Smooth muscle cell (in vitro differentiated cells): Measurements from ENCODE around the gene SLC13A2. TPM values are rescaled to one million over a fixed set of nuclear protein-coding genes. Genes with fewer than 3 reads are reported as not detected.

Source experiments
- DNase-seq: peaks from one replicate; lab custom pipeline; 2025; ENCODE audit not compliant: unreplicated experiment; lab: John Stamatoyannopoulos, UW
- H2AFZ ChIP-seq: fragments of 200-600 bp; sonication (generic); 2 replicates; pipeline ENCODE4 v1.6.0; 2016; ENCODE audit warnings: antibody characterized with exemption, low read depth, mild to moderate bottlenecking
- H3F3A ChIP-seq: fragments of 200-600 bp; sonication (generic); 2 replicates; pipeline ENCODE4 v1.6.0; 2017; ENCODE audit warnings: antibody characterized with exemption, low read depth
- H3K27ac ChIP-seq: fragments of 200-600 bp; sonication (generic); 2 replicates; pipeline ENCODE4 v1.5.1; 2016; ENCODE audit warnings: low read depth, mild to moderate bottlenecking
- H3K27me3 ChIP-seq: fragments of 200-600 bp; sonication (generic); 2 replicates; pipeline ENCODE4 v1.6.1; 2016; ENCODE audit warnings: low read depth, mild to moderate bottlenecking
- H3K36me3 ChIP-seq: fragments of 200-600 bp; sonication (generic); 2 replicates; pipeline ENCODE4 v1.5.1; 2016; ENCODE audit warnings: low read depth
- H3K4me1 ChIP-seq: fragments of 200-600 bp; sonication (generic); 2 replicates; pipeline ENCODE4 v1.5.1; 2016; ENCODE audit warnings: low read depth
- H3K4me2 ChIP-seq: fragments of 200-600 bp; sonication (generic); 2 replicates; pipeline ENCODE4 v1.6.0; 2016; ENCODE audit warnings: mild to moderate bottlenecking
- H3K4me3 ChIP-seq: fragments of 200-600 bp; sonication (generic); 2 replicates; pipeline ENCODE4 v1.5.1; 2016; ENCODE audit warnings: mild to moderate bottlenecking
- H3K79me2 ChIP-seq: fragments of 200-600 bp; sonication (generic); 2 replicates; pipeline ENCODE4 v1.6.0; 2016; ENCODE audit warnings: low read depth, mild to moderate bottlenecking
- H3K9ac ChIP-seq: fragments of 200-600 bp; sonication (generic); 2 replicates; pipeline ENCODE4 v1.6.0; 2016; ENCODE audit warnings: low read depth
- H3K9me3 ChIP-seq: fragments of 200-600 bp; sonication (generic); replicated peaks from 2 replicates; pipeline ENCODE4 v1.5.1; 2016; ENCODE audit warnings: low read depth
- H4K20me1 ChIP-seq: fragments of 200-600 bp; sonication (generic); 2 replicates; pipeline ENCODE4 v1.6.0; 2016; ENCODE audit warnings: low read depth
- whole genome bisulfite sequencing: methylation state at CpG from one replicate; pipeline ENCODE4 v1.1.7; 2016; ENCODE audit warnings: low lambda C conversion rate; 5-methylcytosine and 5-hydroxymethylcytosine counted together
- polyA plus RNA-seq: library from polyadenylated mRNA; unstranded; fragments of >200 nt; fragmentation: Nextera tagmentation; extraction: Ambion mirVana; gene quantifications from 2 replicates; pipeline ENCODE4 v1.2.1, GENCODE V29; 2016
- total RNA-seq: library from RNA; depleted of rRNA; stranded (reverse); fragments of >200 nt; gene quantifications from 2 replicates; pipeline ENCODE4 v1.2.3, GENCODE V29; 2014
- TF ChIP-seq, protein P1 (sequence below): fragments of 200-600 bp; sonication (generic); IDR thresholded peaks from 2 replicates; pipeline ENCODE4 v1.5.1; 2017; ENCODE audit warnings: borderline replicate concordance, mild to moderate bottlenecking, antibody characterized with exemption; ENCODE audit not compliant: insufficient read depth, poor library complexity, severe bottlenecking

Gene SLC13A2, protein sequence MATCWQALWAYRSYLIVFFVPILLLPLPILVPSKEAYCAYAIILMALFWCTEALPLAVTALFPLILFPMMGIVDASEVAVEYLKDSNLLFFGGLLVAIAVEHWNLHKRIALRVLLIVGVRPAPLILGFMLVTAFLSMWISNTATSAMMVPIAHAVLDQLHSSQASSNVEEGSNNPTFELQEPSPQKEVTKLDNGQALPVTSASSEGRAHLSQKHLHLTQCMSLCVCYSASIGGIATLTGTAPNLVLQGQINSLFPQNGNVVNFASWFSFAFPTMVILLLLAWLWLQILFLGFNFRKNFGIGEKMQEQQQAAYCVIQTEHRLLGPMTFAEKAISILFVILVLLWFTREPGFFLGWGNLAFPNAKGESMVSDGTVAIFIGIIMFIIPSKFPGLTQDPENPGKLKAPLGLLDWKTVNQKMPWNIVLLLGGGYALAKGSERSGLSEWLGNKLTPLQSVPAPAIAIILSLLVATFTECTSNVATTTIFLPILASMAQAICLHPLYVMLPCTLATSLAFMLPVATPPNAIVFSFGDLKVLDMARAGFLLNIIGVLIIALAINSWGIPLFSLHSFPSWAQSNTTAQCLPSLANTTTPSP
- total RNA-seq: not detected in 2 replicates
- polyA plus RNA-seq: not detected in 2 replicates

DNA sequence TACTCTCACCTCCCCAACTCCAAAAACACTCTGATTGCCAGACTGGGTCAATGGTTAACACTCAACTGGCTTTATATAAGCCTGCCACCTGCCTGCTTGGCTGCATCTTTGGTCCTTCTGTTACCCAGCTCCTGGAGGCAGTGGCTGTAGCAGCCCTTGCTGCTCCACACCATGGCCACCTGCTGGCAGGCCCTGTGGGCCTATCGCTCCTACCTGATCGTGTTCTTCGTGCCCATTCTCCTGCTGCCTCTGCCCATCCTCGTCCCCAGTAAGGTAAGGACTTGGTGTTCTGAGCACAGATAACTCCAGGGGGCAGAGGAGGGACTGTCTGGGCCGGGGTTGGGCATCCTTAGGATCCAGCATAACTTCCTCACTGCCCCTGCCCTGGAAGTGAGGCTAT is at the start of gene SLC13A2:
SLC13A2 (plus strand) TSS at position 103 of the 400 bp plus-strand sequence; CDS start at position 172, 69 bp downstream.
- 81% methylated on average over 5 of the region's 5 CpGs for WGBS
- no peaks in the 10 kb centered on the region for H3K36me3 ChIP-seq
- no peaks in the 10 kb centered on the region for H4K20me1 ChIP-seq
- no peaks in the 10 kb centered on the region for H3F3A ChIP-seq
- no peak within 1 kb of the TSS for H3K4me3 ChIP-seq
- DNase-seq: no peak
- H3K4me2 ChIP-seq: no peak within 1 kb of the TSS
- H3K27ac ChIP-seq: no peak within 1 kb of the TSS
- H3K27me3 ChIP-seq: no peaks in the 10 kb centered on the region
- H3K4me1 ChIP-seq: no peaks in the 10 kb centered on the region
- no peaks in the 10 kb centered on the region for H3K79me2 ChIP-seq
- H2AFZ ChIP-seq: no peak within 1 kb of the TSS
- TF ChIP-seq, protein P1, sequence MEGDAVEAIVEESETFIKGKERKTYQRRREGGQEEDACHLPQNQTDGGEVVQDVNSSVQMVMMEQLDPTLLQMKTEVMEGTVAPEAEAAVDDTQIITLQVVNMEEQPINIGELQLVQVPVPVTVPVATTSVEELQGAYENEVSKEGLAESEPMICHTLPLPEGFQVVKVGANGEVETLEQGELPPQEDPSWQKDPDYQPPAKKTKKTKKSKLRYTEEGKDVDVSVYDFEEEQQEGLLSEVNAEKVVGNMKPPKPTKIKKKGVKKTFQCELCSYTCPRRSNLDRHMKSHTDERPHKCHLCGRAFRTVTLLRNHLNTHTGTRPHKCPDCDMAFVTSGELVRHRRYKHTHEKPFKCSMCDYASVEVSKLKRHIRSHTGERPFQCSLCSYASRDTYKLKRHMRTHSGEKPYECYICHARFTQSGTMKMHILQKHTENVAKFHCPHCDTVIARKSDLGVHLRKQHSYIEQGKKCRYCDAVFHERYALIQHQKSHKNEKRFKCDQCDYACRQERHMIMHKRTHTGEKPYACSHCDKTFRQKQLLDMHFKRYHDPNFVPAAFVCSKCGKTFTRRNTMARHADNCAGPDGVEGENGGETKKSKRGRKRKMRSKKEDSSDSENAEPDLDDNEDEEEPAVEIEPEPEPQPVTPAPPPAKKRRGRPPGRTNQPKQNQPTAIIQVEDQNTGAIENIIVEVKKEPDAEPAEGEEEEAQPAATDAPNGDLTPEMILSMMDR: no peak
- H3K9me3 ChIP-seq: no peaks in the 10 kb centered on the region
- H3K9ac ChIP-seq: no peak within 1 kb of the TSS

DNA sequence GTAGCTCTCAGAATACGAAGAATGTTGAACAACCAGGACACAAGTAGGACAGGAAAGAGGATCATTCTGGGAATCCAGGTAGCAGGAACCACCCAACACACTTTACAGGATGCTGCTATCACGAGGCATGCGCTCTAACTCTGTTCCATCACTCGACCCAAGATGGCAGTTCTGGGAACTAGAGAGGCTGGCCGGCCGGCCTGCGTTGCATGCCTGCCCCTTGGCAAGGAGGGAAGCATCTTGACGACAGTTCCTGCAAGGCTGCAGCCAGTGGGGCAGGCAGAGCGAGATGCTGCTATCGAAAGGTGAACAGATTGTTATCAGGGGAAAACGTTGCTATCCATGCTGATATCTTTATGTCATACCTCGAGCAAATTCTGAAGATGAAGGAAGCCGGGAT is 48.2 kb upstream of the SLC13A2 start:
- no peaks in the 10 kb centered on the region for H3K27me3 ChIP-seq

DNA sequence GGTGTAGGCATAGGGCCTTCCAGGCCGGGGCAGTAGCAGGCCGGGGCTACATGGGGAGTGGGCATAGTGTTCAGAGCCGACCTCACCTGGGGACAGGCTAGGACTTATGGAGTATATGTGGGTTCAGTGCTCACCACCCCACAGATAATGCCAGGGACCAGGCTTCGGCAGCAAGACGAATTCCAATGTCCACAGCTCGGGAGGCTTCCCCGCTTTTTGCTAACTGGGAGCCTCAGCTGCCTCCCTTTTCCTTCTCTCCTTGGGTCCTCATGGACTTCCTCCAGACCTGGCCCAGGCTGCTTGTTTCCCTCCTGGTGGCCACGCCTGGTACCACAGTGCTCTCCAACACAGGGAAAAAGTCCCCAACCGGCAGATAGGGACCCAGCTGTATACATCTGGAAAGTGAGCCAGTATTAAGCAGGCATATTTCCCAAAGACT is 47.3 kb upstream of the SLC13A2 start:
- no peak overlapping the region for H2AFZ ChIP-seq
- H4K20me1 ChIP-seq: no peaks in the 10 kb centered on the region
- no peak for DNase-seq
- TF ChIP-seq, protein P1: peak; percentile 23
- no peak overlapping the region for H3K27ac ChIP-seq
- H3K27me3 ChIP-seq: peaks cover 5% of the 10 kb centered on the region
- no peaks in the 10 kb centered on the region for H3K79me2 ChIP-seq
- no peak overlapping the region for H3K9ac ChIP-seq
- no peaks in the 10 kb centered on the region for H3F3A ChIP-seq
- no peaks in the 10 kb centered on the region for H3K4me1 ChIP-seq
- 84% methylated on average over 9 of the region's 9 CpGs for WGBS
- H3K4me3 ChIP-seq: no peak overlapping the region
- no peaks in the 10 kb centered on the region for H3K9me3 ChIP-seq
- no peak overlapping the region for H3K4me2 ChIP-seq
- no peaks in the 10 kb centered on the region for H3K36me3 ChIP-seq

More for the DNA sequence above, 48.2 kb upstream of the SLC13A2 start:
- H3K9me3 ChIP-seq: no peaks in the 10 kb centered on the region
- H3K9ac ChIP-seq: no peak overlapping the region
- H3K79me2 ChIP-seq: no peaks in the 10 kb centered on the region
- TF ChIP-seq, protein P1: no peak
- H3F3A ChIP-seq: no peaks in the 10 kb centered on the region
- no peak overlapping the region for H3K27ac ChIP-seq
- WGBS: 86% methylated on average over 13 of the region's 13 CpGs
- no peak overlapping the region for H3K4me3 ChIP-seq
- H3K4me2 ChIP-seq: no peak overlapping the region
- DNase-seq: no peak
- H3K4me1 ChIP-seq: no peaks in the 10 kb centered on the region
- no peak overlapping the region for H2AFZ ChIP-seq
- H4K20me1 ChIP-seq: no peaks in the 10 kb centered on the region
- H3K36me3 ChIP-seq: no peaks in the 10 kb centered on the region
